Thoracic aorta (tissue), 2 donors: Measurements from ENCODE around the gene ACSL3. TPM values are rescaled to one million over a fixed set of nuclear protein-coding genes. Genes with fewer than 3 reads are reported as not detected.
A peak's percentile ranks its signal among the peaks of the same experiment; 100 is the strongest.

Experiments used
- ATAC-seq: fragments of 150-250 bp; one replicate; pipeline ENCODE4 v1.8.0; 2017; ENCODE audit warnings: low read depth; ENCODE audit not compliant: insufficient number of reproducible peaks, low FRiP score
- DNase-seq: peaks from one replicate; pipeline ENCODE4 v3.0.0-alpha.2; 2020; ENCODE audit warnings: low spot score
- H3K27ac ChIP-seq, 2 donors: fragments of 200-600 bp; sonication (generic); 1 replicate in 1 of 2; 2 replicates in 1 of 2; pipeline ENCODE4 v1.5.1; 2016; ENCODE audit warnings: mild to moderate bottlenecking in 2 of 2, moderate library complexity in 2 of 2
- H3K27me3 ChIP-seq: fragments of 200-600 bp; sonication (generic); replicated peaks from 2 replicates; pipeline ENCODE4 v1.6.0; 2016; ENCODE audit warnings: mild to moderate bottlenecking; ENCODE audit not compliant: insufficient read depth
- H3K36me3 ChIP-seq: fragments of 200-600 bp; sonication (generic); one replicate; pipeline ENCODE4 v1.5.1; 2016
- H3K4me1 ChIP-seq, 2 donors: fragments of 200-600 bp; sonication (generic); 1 replicate in 1 of 2; 2 replicates in 1 of 2; pipeline versions ENCODE4 v1.5.1 to v1.6.0; 2016; ENCODE audit warnings: low read depth in 2 of 2, mild to moderate bottlenecking in 1 of 2; ENCODE audit not compliant: control insufficient read depth in 1 of 2
- H3K4me3 ChIP-seq: fragments of 200-600 bp; sonication (generic); 2 replicates; pipeline ENCODE4 v1.5.1; 2016; ENCODE audit warnings: mild to moderate bottlenecking
- H3K9me3 ChIP-seq: fragments of 200-600 bp; sonication (generic); 2 replicates; pipeline ENCODE4 v1.5.1; 2016
- CTCF ChIP-seq: fragments of 200-600 bp; sonication (generic); IDR thresholded peaks from one replicate; pipeline ENCODE4 v1.5.1; 2019; ENCODE audit warnings: antibody characterized with exemption
- total RNA-seq, 2 donors: library from RNA; depleted of rRNA; stranded (reverse); fragments of >200 nt; gene quantifications; one replicate each; pipeline versions ENCODE4 v1.1.0 to v1.2.3, GENCODE V29; 2016

Gene ACSL3
- total RNA-seq, 2 donors from 2014 or later = 65.1 to 79.0 TPM

- DNase-seq (no peak), ATAC-seq (no peak)
- Histone ChIP-seq H3K27me3 (no peaks in the 10 kb centered on the region), H3K4me3 (no peak overlapping the region), H3K27ac (peak overlapping the region; percentile 43 to 58), H3K36me3 (no peaks in the 10 kb centered on the region), H3K4me1 (peaks cover 44 to 60% of the 10 kb centered on the region in 2 donors), H3K9me3 (no peaks in the 10 kb centered on the region)
- no peak for TF ChIP-seq CTCF
These were observed 22.6 kb downstream of the ACSL3 start for GRCh38 chr2:222883420-222883819.

- DNase-seq (no peak), ATAC-seq (no peak)
- H3K4me1 ChIP-seq = peaks cover 35 to 54% of the 10 kb centered on the region in 2 donors
- TF ChIP-seq CTCF = no peak
- H3K9me3 ChIP-seq = no peaks in the 10 kb centered on the region
- H3K36me3 ChIP-seq = no peaks in the 10 kb centered on the region
- peak overlapping the region; percentile 32 to 58 for H3K27ac ChIP-seq
- peak overlapping the region; percentile 24 for H3K4me3 ChIP-seq
- H3K27me3 ChIP-seq = no peaks in the 10 kb centered on the region
These were observed 23.4 kb downstream of the ACSL3 start for GRCh38 chr2:222884114-222884771.

- Histone ChIP-seq H3K9me3 (no peaks in the 10 kb centered on the region), H3K27ac (peak overlapping the region; percentile 5 to 58), H3K27me3 (no peaks in the 10 kb centered on the region), H3K4me3 (peak overlapping the region; percentile 24), H3K36me3 (no peaks in the 10 kb centered on the region), H3K4me1 (peaks cover 31 to 52% of the 10 kb centered on the region in 2 donors)
- no peak for TF ChIP-seq CTCF
- ATAC-seq (no peak), DNase-seq (no peak)
These were observed 24.1 kb downstream of the ACSL3 start for GRCh38 chr2:222884805-222885424.

GRCh38 chr2:222887124-222887523 is 26.3 kb downstream of the ACSL3 start:
- DNase-seq = no peak
- Histone ChIP-seq H3K27ac (no peak overlapping the region), H3K9me3 (no peaks in the 10 kb centered on the region), H3K36me3 (no peaks in the 10 kb centered on the region), H3K4me3 (no peak overlapping the region), H3K4me1 (peaks cover 42 to 58% of the 10 kb centered on the region in 2 donors), H3K27me3 (no peaks in the 10 kb centered on the region)
- TF ChIP-seq CTCF = no peak
- ATAC-seq = no peak

GRCh38 chr2:222888716-222889115 is 27.9 kb downstream of the ACSL3 start:
- Histone ChIP-seq H3K4me1 (peaks cover 47 to 53% of the 10 kb centered on the region in 2 donors), H3K4me3 (no peak overlapping the region), H3K27ac (no peak overlapping the region), H3K27me3 (no peaks in the 10 kb centered on the region), H3K9me3 (no peaks in the 10 kb centered on the region), H3K36me3 (no peaks in the 10 kb centered on the region)
- DNase-seq (no peak), ATAC-seq (no peak)
- no peak for TF ChIP-seq CTCF
